BJ (cell line): Measurements from ENCODE around the gene EPHA6. TPM values are rescaled to one million over a fixed set of nuclear protein-coding genes. Genes with fewer than 3 reads are reported as not detected.

Source experiments
- CTCF ChIA-PET: fragments of 350-600 bp; formaldehyde crosslinking; extraction: SDS; loops from one replicate; lab custom pipeline; 2021; ENCODE audit warnings: antibody characterized with exemption, inconsistent platforms; lab: Yijun Ruan, JAX
- POLR2A ChIA-PET: fragments of 300-600 bp; sonication (Branson Sonifier 250); formaldehyde crosslinking; extraction: SDS; loops from one replicate; lab custom pipeline; 2021; ENCODE audit warnings: antibody characterized with exemption; lab: Charles Lee
- DNase-seq: peaks from one replicate; pipeline ENCODE4 v3.0.0-alpha.2; 2011; ENCODE audit warnings: low read depth
- H3K27me3 ChIP-seq: 2 replicates; pipeline ENCODE4 v1.6.0; 2011; ENCODE audit warnings: low read length; ENCODE audit not compliant: control insufficient read depth, insufficient read depth
- H3K36me3 ChIP-seq: 2 replicates; pipeline ENCODE4 v1.5.1; 2011; ENCODE audit warnings: low read length; ENCODE audit not compliant: control insufficient read depth, insufficient read depth
- H3K4me3 ChIP-seq: 2 replicates; pipeline ENCODE4 v1.5.1; 2011; ENCODE audit warnings: low read depth, mild to moderate bottlenecking, control low read depth, low read length
- polyA plus RNA-seq: library from polyadenylated mRNA; depleted of rRNA; stranded (reverse); fragments of >200 nt; gene quantifications from 2 replicates; pipeline ENCODE4 v1.2.3, GENCODE V29; 2011
- TF ChIP-seq, protein P1 (sequence below): IDR thresholded peaks from 2 replicates; pipeline ENCODE4 v1.5.1; 2011; ENCODE audit warnings: low read depth, mild to moderate bottlenecking, control low read depth, inconsistent platforms, low read length, moderate library complexity; ENCODE audit not compliant: insufficient read depth

The EPHA6 gene
- polyA plus RNA-seq, 1 experiment = not detected

DNA sequence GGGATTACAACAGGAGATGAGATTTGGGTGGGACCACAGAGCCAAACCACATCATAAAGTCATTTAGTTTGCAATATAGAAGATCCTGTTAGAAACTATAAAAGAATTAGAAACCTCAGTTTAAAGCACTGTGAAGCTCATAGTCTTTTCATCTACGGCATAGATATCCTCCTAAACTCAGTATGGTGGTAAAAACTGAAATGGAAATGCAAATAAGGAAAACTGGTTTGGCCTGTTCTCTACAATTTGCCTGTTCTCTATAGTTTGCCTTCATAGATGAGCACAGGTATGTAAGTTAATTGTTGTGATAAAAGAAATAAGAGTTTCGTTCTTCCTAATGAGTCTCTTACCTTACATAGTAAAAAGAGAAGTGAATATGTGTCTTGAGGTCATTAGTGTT, 618.5 kb downstream of the EPHA6 start:
- H3K27me3 ChIP-seq = no peaks in the 10 kb centered on the region
- CTCF ChIA-PET = no interaction called here
- TF ChIP-seq, protein P1, sequence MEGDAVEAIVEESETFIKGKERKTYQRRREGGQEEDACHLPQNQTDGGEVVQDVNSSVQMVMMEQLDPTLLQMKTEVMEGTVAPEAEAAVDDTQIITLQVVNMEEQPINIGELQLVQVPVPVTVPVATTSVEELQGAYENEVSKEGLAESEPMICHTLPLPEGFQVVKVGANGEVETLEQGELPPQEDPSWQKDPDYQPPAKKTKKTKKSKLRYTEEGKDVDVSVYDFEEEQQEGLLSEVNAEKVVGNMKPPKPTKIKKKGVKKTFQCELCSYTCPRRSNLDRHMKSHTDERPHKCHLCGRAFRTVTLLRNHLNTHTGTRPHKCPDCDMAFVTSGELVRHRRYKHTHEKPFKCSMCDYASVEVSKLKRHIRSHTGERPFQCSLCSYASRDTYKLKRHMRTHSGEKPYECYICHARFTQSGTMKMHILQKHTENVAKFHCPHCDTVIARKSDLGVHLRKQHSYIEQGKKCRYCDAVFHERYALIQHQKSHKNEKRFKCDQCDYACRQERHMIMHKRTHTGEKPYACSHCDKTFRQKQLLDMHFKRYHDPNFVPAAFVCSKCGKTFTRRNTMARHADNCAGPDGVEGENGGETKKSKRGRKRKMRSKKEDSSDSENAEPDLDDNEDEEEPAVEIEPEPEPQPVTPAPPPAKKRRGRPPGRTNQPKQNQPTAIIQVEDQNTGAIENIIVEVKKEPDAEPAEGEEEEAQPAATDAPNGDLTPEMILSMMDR = no peak
- DNase-seq = no peak
- no peaks in the 10 kb centered on the region for H3K36me3 ChIP-seq
- H3K4me3 ChIP-seq = no peak overlapping the region
- POLR2A ChIA-PET = no interaction called here

DNA sequence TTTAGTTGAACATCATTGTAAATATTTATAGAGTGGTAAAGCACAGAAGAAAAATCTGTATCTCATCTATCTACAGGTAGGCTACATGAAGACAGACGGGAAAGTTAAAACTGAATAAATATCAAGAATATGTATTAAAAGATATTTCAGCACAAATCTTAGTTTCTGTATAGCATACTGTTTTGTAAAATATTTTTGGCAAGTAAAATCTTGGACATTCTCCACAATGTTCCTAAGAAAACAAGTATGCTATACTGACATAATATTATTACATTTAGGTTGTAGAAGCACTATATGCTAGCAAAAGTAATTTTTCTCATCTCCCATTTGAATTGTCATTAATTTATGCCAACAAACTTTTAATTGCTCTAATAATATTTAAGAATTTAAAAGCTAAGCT, 623.7 kb downstream of the EPHA6 start:
- ChIA-PET POLR2A (no interaction called here), CTCF (no interaction called here)
- Histone ChIP-seq H3K36me3 (no peaks in the 10 kb centered on the region), H3K4me3 (no peak overlapping the region), H3K27me3 (no peaks in the 10 kb centered on the region)
- no peak for DNase-seq
- TF ChIP-seq, protein P1 = no peak

DNA sequence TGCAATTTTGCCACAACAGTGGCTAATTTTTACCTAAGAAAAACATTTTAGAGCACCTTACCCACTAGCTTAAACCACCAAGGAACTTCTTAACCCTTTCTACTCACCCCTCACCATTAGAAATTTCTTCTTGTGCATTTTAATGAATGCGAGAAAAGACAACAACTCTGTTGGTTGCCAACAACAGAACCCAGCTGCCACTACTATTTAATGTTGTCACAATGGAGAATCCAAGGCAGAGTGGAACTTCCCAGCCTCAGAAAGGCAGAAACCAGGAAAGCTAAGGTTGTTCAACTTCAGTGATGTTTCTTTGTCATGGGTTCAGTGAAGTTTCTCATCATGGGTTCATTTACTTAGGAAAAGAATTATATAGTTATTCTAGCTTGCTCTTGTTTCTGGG, 625.0 kb downstream of the EPHA6 start:
- CTCF ChIA-PET = no interaction called here
- TF ChIP-seq, protein P1 = no peak
- Histone ChIP-seq H3K27me3 (no peaks in the 10 kb centered on the region), H3K4me3 (no peak overlapping the region), H3K36me3 (no peaks in the 10 kb centered on the region)
- POLR2A ChIA-PET = no interaction called here
- no peak for DNase-seq

DNA sequence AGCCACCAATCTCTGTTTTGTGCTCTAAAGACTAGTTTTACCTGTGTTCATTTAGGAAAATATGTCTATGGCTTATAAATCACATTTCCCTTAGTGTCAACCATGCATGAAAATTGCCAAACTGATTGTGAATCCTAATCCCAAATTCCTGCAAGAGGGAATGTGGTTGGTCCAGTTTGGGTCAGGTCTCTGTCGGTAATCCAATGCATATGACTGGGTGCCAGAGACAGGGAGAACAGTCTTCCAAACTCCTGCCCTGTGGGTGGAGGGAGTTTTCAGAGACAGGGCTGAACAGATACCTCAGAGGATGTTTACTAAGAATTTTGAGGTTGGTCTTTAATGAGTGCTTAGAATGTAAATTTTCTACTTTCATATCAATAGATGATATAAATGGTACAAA, 649.6 kb downstream of the EPHA6 start:
- Histone ChIP-seq H3K4me3 (no peak overlapping the region), H3K36me3 (no peaks in the 10 kb centered on the region), H3K27me3 (no peaks in the 10 kb centered on the region)
- ChIA-PET POLR2A (no interaction called here), CTCF (no interaction called here)
- TF ChIP-seq, protein P1 = no peak
- no peak for DNase-seq

DNA sequence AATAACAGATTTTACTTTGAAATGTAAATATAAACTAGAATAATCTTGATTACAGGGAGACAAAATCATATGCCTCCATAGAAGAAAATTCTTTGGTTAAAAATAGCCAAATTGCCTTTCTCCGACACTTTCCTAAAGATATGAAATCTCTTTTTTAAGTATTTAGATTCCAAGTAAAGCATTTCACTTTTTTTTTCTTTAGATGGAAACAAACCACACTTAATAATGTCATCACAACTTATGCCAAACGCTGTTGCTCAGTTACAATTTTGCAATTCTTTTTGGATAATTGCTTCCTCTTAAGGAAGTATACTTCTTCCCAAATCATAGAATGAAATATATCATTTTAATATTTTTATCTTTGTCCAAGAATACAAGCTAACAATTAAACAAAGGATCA, 656.1 kb downstream of the EPHA6 start:
- H3K36me3 ChIP-seq = no peaks in the 10 kb centered on the region
- POLR2A ChIA-PET = no interaction called here
- TF ChIP-seq, protein P1 = no peak
- CTCF ChIA-PET = no interaction called here
- H3K27me3 ChIP-seq = no peaks in the 10 kb centered on the region
- DNase-seq = no peak
- no peak overlapping the region for H3K4me3 ChIP-seq
